Ishikawa (cell line): ENCODE data around the gene CLNS1A.

Experiments
- CREB1 ChIP-seq: IDR thresholded peaks from 2 replicates; pipeline ENCODE4 v1.6.1; 2012; ENCODE audit warnings: low read depth
- EGR1 ChIP-seq: IDR thresholded peaks from 2 replicates; pipeline ENCODE4 v1.6.1; 2012
- EP300 ChIP-seq: IDR thresholded peaks from 2 replicates; pipeline ENCODE4 v1.6.1; 2012; ENCODE audit warnings: borderline replicate concordance
- FOXM1 ChIP-seq: IDR thresholded peaks from 2 replicates; pipeline ENCODE4 v1.6.1; 2012; ENCODE audit warnings: low read depth, borderline replicate concordance
- NFIC ChIP-seq: IDR thresholded peaks from 2 replicates; pipeline ENCODE4 v1.6.1; 2012
- RAD21 ChIP-seq: IDR thresholded peaks from 2 replicates; pipeline ENCODE4 v1.6.1; 2012; ENCODE audit warnings: low read depth
- TAF1 ChIP-seq: IDR thresholded peaks from 2 replicates; pipeline ENCODE4 v1.6.1; 2012; ENCODE audit warnings: low read depth, mild to moderate bottlenecking
- YY1 ChIP-seq: IDR thresholded peaks from 2 replicates; pipeline ENCODE4 v1.6.1; 2012; ENCODE audit warnings: low read depth
- TF ChIP-seq, protein P1 (sequence below): IDR thresholded peaks from 2 replicates; pipeline ENCODE4 v1.6.1; 2012; ENCODE audit warnings: low read depth, mild to moderate bottlenecking

GRCh38 chr11:77665240-77665965 is 27.8 kb upstream of the CLNS1A start:
- TF ChIP-seq CREB1 (no peak), NFIC (no peak), EP300 (no peak), EGR1 (no peak), YY1 (no peak), TAF1 (no peak), RAD21 (no peak), FOXM1 (no peak)
- TF ChIP-seq, protein P1, sequence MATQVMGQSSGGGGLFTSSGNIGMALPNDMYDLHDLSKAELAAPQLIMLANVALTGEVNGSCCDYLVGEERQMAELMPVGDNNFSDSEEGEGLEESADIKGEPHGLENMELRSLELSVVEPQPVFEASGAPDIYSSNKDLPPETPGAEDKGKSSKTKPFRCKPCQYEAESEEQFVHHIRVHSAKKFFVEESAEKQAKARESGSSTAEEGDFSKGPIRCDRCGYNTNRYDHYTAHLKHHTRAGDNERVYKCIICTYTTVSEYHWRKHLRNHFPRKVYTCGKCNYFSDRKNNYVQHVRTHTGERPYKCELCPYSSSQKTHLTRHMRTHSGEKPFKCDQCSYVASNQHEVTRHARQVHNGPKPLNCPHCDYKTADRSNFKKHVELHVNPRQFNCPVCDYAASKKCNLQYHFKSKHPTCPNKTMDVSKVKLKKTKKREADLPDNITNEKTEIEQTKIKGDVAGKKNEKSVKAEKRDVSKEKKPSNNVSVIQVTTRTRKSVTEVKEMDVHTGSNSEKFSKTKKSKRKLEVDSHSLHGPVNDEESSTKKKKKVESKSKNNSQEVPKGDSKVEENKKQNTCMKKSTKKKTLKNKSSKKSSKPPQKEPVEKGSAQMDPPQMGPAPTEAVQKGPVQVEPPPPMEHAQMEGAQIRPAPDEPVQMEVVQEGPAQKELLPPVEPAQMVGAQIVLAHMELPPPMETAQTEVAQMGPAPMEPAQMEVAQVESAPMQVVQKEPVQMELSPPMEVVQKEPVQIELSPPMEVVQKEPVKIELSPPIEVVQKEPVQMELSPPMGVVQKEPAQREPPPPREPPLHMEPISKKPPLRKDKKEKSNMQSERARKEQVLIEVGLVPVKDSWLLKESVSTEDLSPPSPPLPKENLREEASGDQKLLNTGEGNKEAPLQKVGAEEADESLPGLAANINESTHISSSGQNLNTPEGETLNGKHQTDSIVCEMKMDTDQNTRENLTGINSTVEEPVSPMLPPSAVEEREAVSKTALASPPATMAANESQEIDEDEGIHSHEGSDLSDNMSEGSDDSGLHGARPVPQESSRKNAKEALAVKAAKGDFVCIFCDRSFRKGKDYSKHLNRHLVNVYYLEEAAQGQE: no peak
